Esophagus (tissue), 2 donors: Measurements from ENCODE around the gene ZNF764. TPM values are rescaled to one million over a fixed set of nuclear protein-coding genes. Genes with fewer than 3 reads are reported as not detected.
"Not testable (repeated sequence)": the region's sequence is repeated elsewhere in the genome, so short reads cannot be mapped to it uniquely, and the experiment has no call there.

ENCODE experiments used
- H3K27ac ChIP-seq, 2 donors: one replicate each; pipeline ENCODE4 v1.5.1; 2013; ENCODE audit warnings: low read depth in 2 of 2, mild to moderate bottlenecking in 2 of 2, inconsistent platforms in 1 of 2, low read length in 1 of 2, moderate library complexity in 1 of 2
- H3K27me3 ChIP-seq, 2 donors: one replicate each; pipeline ENCODE4 v1.6.1; 2013; ENCODE audit warnings: low read length in 2 of 2, control low read depth in 1 of 2, mild to moderate bottlenecking in 1 of 2; ENCODE audit not compliant: insufficient read depth in 2 of 2, control insufficient read depth in 1 of 2
- H3K36me3 ChIP-seq, 2 donors: one replicate each; pipeline ENCODE4 v1.6.1; 2013; ENCODE audit warnings: low read length in 1 of 2; ENCODE audit not compliant: control insufficient read depth in 2 of 2, insufficient read depth in 2 of 2
- H3K4me1 ChIP-seq, 2 donors: one replicate each; pipeline ENCODE4 v1.6.1; 2013; ENCODE audit warnings: low read length in 1 of 2; ENCODE audit not compliant: control insufficient read depth in 2 of 2, insufficient read depth in 2 of 2
- H3K4me3 ChIP-seq, 2 donors: one replicate each; pipeline ENCODE4 v1.5.1; 2013; ENCODE audit warnings: low read length in 2 of 2, mild to moderate bottlenecking in 2 of 2, low read depth in 1 of 2, moderate library complexity in 1 of 2
- H3K9me3 ChIP-seq, 2 donors: one replicate each; pipeline ENCODE4 v1.6.1; 2013; ENCODE audit warnings: mild to moderate bottlenecking in 2 of 2, low read depth in 1 of 2, low read length in 1 of 2, moderate library complexity in 1 of 2; ENCODE audit not compliant: control insufficient read depth in 2 of 2, insufficient read depth in 1 of 2
- WGBS, 2 donors: extraction: QIAGEN DNeasy Blood & Tissue Kit; methylation state at CpG; one replicate each; pipeline ENCODE4 v1.1.7; 2013; 5-methylcytosine and 5-hydroxymethylcytosine counted together
- polyA plus RNA-seq, 2 donors: library from polyadenylated mRNA; stranded (reverse); fragments of 200-250 nt; gene quantifications; one replicate each; pipeline ENCODE4 v1.2.3, GENCODE V29; 2013
- donor health status: healthy with polysubstance abuse.
- donor health status: Bipolar disorder and iron deficiency.

The ZNF764 gene
- polyA plus RNA-seq, 2 donors: 2.7 to 3.1 TPM

GRCh38 chr16:30523768-30524574 lies 34.2 kb downstream of the ZNF764 start:
- H3K9me3 ChIP-seq: no peaks in the 10 kb centered on the region
- peaks cover under 1 to 11% of the 10 kb centered on the region in 2 donors for H3K4me1 ChIP-seq
- H3K27me3 ChIP-seq: no peaks in the 10 kb centered on the region
- 79% methylated on average over 26 of the region's 26 CpGs for WGBS, 2 donors
- H3K36me3 ChIP-seq: peaks cover 0 to 6% of the 10 kb centered on the region in 2 donors
- H3K4me3 ChIP-seq: no peak overlapping the region
- H3K27ac ChIP-seq: no peak overlapping the region

- not testable (repeated sequence) for H3K4me1 ChIP-seq, H3K4me3 ChIP-seq, H3K36me3 ChIP-seq, H3K27me3 ChIP-seq, H3K27ac ChIP-seq, H3K9me3 ChIP-seq
- WGBS, 2 donors: 88 to 89% methylated on average over 12 of the region's 12 CpGs
Measured at GRCh38 chr16:30522702-30523463, 35.3 kb downstream of the ZNF764 start.

- Histone ChIP-seq H3K4me1 (peaks cover 0 to 7% of the 10 kb centered on the region in 2 donors), H3K27me3 (no peaks in the 10 kb centered on the region), H3K9me3 (no peaks in the 10 kb centered on the region), H3K27ac (no peak overlapping the region), H3K4me3 (no peak overlapping the region), H3K36me3 (peaks cover 0 to 6% of the 10 kb centered on the region in 2 donors)
- 47 to 51% methylated on average over 11 of the region's 11 CpGs for WGBS, 2 donors
Measured at GRCh38 chr16:30521873-30522641, 36.1 kb downstream of the ZNF764 start.

GRCh38 chr16:30521476-30521872 lies 36.7 kb downstream of the ZNF764 start:
- Histone ChIP-seq H3K4me3 (no peak overlapping the region), H3K27ac (no peak overlapping the region), H3K27me3 (no peaks in the 10 kb centered on the region), H3K9me3 (no peaks in the 10 kb centered on the region), H3K36me3 (peaks cover 0 to 7% of the 10 kb centered on the region in 2 donors), H3K4me1 (peaks cover 0 to 7% of the 10 kb centered on the region in 2 donors)
- WGBS, 2 donors: 88 to 90% methylated on average over 7 of the region's 7 CpGs

GRCh38 chr16:30519120-30520049 lies 38.8 kb downstream of the ZNF764 start:
- 88 to 89% methylated on average over 20 of the region's 20 CpGs for whole genome bisulfite sequencing, 2 donors
- Histone ChIP-seq H3K4me1 (peaks cover 0 to 4% of the 10 kb centered on the region in 2 donors), H3K9me3 (no peaks in the 10 kb centered on the region), H3K27ac (no peak overlapping the region), H3K4me3 (no peak overlapping the region), H3K27me3 (no peaks in the 10 kb centered on the region), H3K36me3 (peaks cover 0 to 2% of the 10 kb centered on the region in 2 donors)

GRCh38 chr16:30518552-30518951 lies 39.6 kb downstream of the ZNF764 start:
- WGBS, 2 donors: 88 to 89% methylated on average over 10 of the region's 10 CpGs
- Histone ChIP-seq H3K27ac (no peak overlapping the region), H3K4me1 (peaks cover 0 to 4% of the 10 kb centered on the region in 2 donors), H3K27me3 (no peaks in the 10 kb centered on the region), H3K9me3 (no peaks in the 10 kb centered on the region), H3K36me3 (peaks cover 0 to 1% of the 10 kb centered on the region in 2 donors), H3K4me3 (no peak overlapping the region)

GRCh38 chr16:30515275-30515674 lies 42.9 kb downstream of the ZNF764 start:
- no peaks in the 10 kb centered on the region for H3K9me3 ChIP-seq
- no peak overlapping the region for H3K27ac ChIP-seq
- no peak overlapping the region for H3K4me3 ChIP-seq
- H3K36me3 ChIP-seq: peaks cover 3 to 4% of the 10 kb centered on the region in 2 donors
- H3K27me3 ChIP-seq: no peaks in the 10 kb centered on the region
- 79 to 82% methylated on average over 2 of the region's 2 CpGs for WGBS, 2 donors
- no peaks in the 10 kb centered on the region for H3K4me1 ChIP-seq

GRCh38 chr16:30511509-30511908 lies 46.7 kb downstream of the ZNF764 start:
- WGBS, 2 donors: 95 to 96% methylated on average over 3 of the region's 3 CpGs
- Histone ChIP-seq H3K4me3 (no peak overlapping the region), H3K27me3 (no peaks in the 10 kb centered on the region), H3K4me1 (no peaks in the 10 kb centered on the region), H3K27ac (no peak overlapping the region), H3K9me3 (no peaks in the 10 kb centered on the region), H3K36me3 (peaks cover 3 to 4% of the 10 kb centered on the region in 2 donors)
